ENCODE data around the gene GRM6.

GRCh38 chr5:178940569-178941360 lies 54.4 kb downstream of the GRM6 start, which contains the start of gene ZNF454:
- TF ChIP-seq POLR2AphosphoS5 (IDR thresholded peaks at IDR 0.05) (peak; percentile 46 to 59 (median 51)), CTCF (IDR thresholded peaks at IDR 0.05) (no peak)

All from stomach (tissue), 4 donors.